ENCODE data around the gene CMSS1.

DNA sequence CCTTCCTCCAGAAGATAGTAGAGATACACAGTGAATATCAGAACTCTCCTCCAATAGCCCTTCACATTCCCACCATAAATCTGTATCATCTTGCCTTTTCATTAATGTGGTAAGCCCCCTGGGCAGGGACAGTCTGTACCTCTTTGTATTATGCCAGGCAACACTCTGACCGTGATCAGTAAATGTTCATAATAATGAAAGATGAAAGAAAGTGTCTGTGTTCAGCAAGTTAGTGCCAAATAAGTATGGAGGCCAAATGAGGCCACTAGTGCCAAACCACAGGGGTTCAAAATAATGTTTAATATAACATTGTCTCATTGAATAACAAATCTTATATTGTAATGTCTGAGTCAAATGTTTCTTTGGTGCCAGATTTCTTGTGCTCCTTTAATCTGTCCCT, 104.3 kb downstream of the CMSS1 start:
- TF ChIP-seq, protein P1, sequence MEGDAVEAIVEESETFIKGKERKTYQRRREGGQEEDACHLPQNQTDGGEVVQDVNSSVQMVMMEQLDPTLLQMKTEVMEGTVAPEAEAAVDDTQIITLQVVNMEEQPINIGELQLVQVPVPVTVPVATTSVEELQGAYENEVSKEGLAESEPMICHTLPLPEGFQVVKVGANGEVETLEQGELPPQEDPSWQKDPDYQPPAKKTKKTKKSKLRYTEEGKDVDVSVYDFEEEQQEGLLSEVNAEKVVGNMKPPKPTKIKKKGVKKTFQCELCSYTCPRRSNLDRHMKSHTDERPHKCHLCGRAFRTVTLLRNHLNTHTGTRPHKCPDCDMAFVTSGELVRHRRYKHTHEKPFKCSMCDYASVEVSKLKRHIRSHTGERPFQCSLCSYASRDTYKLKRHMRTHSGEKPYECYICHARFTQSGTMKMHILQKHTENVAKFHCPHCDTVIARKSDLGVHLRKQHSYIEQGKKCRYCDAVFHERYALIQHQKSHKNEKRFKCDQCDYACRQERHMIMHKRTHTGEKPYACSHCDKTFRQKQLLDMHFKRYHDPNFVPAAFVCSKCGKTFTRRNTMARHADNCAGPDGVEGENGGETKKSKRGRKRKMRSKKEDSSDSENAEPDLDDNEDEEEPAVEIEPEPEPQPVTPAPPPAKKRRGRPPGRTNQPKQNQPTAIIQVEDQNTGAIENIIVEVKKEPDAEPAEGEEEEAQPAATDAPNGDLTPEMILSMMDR (IDR thresholded peaks at IDR 0.05): no peak
- TF ChIP-seq POLR2A (IDR thresholded peaks at IDR 0.05): no peak
